ENCODE results near the gene SH3PXD2A.

The SH3PXD2A gene

DNA sequence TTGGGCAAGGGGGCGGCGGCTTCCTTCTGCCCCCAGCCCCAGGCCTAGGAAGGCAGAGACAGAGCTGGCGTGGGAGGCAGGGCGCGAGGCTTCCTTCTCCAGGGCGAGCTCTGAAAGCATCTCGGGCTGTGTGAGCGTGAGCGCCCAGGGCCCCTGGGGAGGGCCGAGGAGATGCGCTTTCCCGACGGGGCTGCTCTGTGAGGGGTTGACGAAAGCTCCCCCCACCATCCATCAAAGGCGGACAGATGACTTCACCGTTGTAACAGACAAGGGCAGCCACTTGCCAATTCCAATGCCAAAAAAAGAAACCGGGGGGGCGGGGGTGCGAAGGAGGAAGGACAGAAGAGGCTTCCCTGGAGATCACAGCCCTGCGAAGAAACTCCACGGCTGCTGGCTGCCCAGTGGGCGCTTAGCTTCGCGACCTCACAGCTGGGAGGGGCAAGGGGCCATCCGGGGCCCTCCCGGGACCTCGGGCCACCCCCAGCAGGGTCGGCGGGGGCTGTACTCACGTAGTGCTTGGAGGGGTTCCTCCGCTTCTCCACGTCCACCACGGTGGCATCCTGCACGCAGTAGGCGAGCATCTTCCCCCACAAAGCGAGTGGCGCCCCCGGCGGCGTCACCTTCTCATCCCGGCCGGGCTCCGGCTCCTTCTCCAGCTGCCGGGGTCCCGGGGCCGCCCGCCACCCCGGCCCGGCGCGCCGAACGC is 537 bp downstream of the SH3PXD2A start:
- Histone ChIP-seq H2AFZ (ENCODE audit: low read depth) (no peak overlapping the region), H3K27me3 (ENCODE audit: insufficient read depth, low read depth) (peaks cover 3% of the 10 kb centered on the region), H4K20me1 (ENCODE audit: insufficient read depth) (no peaks in the 10 kb centered on the region), H3K27ac (no peak overlapping the region), H3K4me3 (IDR thresholded peaks at IDR 0.05; ENCODE audit: insufficient read depth, low read depth, low read length) (no peak overlapping the region), H3K36me3 (ENCODE audit: insufficient read depth) (no peaks in the 10 kb centered on the region), H3K4me1 (ENCODE audit: low read depth, poor library complexity, severe bottlenecking) (no peaks in the 10 kb centered on the region), H3K4me2 (no peak overlapping the region), H3K9ac (no peak overlapping the region), H3K79me2 (ENCODE audit: insufficient read depth, low read depth) (no peaks in the 10 kb centered on the region)
- TF ChIP-seq, protein P1, sequence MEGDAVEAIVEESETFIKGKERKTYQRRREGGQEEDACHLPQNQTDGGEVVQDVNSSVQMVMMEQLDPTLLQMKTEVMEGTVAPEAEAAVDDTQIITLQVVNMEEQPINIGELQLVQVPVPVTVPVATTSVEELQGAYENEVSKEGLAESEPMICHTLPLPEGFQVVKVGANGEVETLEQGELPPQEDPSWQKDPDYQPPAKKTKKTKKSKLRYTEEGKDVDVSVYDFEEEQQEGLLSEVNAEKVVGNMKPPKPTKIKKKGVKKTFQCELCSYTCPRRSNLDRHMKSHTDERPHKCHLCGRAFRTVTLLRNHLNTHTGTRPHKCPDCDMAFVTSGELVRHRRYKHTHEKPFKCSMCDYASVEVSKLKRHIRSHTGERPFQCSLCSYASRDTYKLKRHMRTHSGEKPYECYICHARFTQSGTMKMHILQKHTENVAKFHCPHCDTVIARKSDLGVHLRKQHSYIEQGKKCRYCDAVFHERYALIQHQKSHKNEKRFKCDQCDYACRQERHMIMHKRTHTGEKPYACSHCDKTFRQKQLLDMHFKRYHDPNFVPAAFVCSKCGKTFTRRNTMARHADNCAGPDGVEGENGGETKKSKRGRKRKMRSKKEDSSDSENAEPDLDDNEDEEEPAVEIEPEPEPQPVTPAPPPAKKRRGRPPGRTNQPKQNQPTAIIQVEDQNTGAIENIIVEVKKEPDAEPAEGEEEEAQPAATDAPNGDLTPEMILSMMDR (conservative IDR thresholded peaks at IDR 0.05; ENCODE audit: low read depth, low read length), result no peak

DNA sequence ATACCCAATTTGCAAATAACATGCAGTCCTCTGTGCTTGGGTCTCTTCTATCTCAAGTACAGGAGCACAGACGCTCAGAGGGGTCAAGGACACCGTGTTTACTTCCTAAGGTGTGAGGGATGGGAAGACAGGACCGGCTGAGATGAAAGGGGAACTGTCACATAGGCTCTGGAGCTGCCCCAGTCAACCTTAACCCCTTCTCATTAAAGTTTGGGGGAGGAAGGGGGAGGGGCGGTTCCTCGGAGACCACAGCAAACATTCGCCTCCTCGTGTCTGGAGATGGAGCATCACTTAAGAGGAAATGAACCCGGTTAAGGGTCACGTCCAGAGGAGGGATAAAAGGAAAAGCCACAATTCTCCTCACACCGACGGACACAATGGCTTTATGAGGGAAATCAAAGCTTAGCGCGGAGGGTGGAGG is 1.1 kb downstream of the SH3PXD2A start:
- H3K9ac ChIP-seq, result no peak overlapping the region
- H3K4me1 ChIP-seq (ENCODE audit: low read depth, poor library complexity, severe bottlenecking), result no peaks in the 10 kb centered on the region
- no peaks in the 10 kb centered on the region for H3K79me2 ChIP-seq (ENCODE audit: insufficient read depth, low read depth)
- H3K27me3 ChIP-seq (ENCODE audit: insufficient read depth, low read depth), result peaks cover 3% of the 10 kb centered on the region
- H3K36me3 ChIP-seq (ENCODE audit: insufficient read depth), result no peaks in the 10 kb centered on the region
- no peak overlapping the region for H3K4me2 ChIP-seq
- no peak overlapping the region for H3K4me3 ChIP-seq (IDR thresholded peaks at IDR 0.05; ENCODE audit: insufficient read depth, low read depth, low read length)
- TF ChIP-seq, protein P1 (conservative IDR thresholded peaks at IDR 0.05; ENCODE audit: low read depth, low read length), result no peak
- no peak overlapping the region for H2AFZ ChIP-seq (ENCODE audit: low read depth)
- no peaks in the 10 kb centered on the region for H4K20me1 ChIP-seq (ENCODE audit: insufficient read depth)
- H3K27ac ChIP-seq, result no peak overlapping the region

DNA sequence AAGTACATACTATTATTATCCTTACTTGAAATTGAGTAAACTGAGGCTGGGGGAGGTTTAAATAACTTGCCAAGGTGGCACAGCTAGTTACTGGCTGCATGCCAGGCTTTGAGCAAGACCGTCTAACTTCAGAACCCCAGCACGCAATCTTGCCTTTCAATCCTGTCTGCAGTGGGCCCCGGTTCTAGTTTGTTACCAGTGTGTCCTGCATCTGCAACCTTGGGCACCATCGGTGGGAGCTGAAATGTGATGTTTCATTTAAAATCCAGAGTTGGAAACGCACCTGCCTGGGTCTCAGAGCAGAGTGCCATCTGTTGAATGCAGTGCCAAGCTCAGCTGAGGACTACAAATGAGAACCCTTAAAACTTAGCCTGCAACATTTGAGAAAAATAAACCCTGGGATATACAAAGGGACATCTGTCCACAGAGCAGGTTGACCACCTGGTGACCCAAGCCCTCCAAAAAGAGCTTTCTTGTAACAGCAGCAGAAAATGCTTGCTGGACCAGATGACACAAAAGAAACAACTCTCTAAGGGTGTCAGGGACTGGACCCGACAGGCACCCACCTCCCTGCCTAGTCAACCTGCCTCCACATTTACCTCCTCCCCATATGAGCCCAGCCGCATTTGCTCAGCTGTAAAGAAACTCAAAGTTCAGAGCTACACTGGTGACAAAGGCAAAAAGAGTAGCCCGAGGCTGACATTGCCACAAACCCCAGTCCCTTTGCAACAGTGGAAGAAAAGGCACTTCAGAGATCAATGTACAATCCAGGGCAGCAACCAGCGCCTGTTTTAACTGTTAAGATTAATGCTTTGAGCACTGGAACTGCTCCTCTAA is 1.7 kb downstream of the SH3PXD2A start:
- H3K4me2 ChIP-seq, result no peak overlapping the region
- no peaks in the 10 kb centered on the region for H3K4me1 ChIP-seq (ENCODE audit: low read depth, poor library complexity, severe bottlenecking)
- peaks cover 3% of the 10 kb centered on the region for H3K27me3 ChIP-seq (ENCODE audit: insufficient read depth, low read depth)
- H3K79me2 ChIP-seq (ENCODE audit: insufficient read depth, low read depth), result no peaks in the 10 kb centered on the region
- no peak overlapping the region for H3K9ac ChIP-seq
- no peak overlapping the region for H3K4me3 ChIP-seq (IDR thresholded peaks at IDR 0.05; ENCODE audit: insufficient read depth, low read depth, low read length)
- no peak overlapping the region for H2AFZ ChIP-seq (ENCODE audit: low read depth)
- TF ChIP-seq, protein P1 (conservative IDR thresholded peaks at IDR 0.05; ENCODE audit: low read depth, low read length), result no peak
- H3K36me3 ChIP-seq (ENCODE audit: insufficient read depth), result no peaks in the 10 kb centered on the region
- H3K27ac ChIP-seq, result no peak overlapping the region
- no peaks in the 10 kb centered on the region for H4K20me1 ChIP-seq (ENCODE audit: insufficient read depth)

DNA sequence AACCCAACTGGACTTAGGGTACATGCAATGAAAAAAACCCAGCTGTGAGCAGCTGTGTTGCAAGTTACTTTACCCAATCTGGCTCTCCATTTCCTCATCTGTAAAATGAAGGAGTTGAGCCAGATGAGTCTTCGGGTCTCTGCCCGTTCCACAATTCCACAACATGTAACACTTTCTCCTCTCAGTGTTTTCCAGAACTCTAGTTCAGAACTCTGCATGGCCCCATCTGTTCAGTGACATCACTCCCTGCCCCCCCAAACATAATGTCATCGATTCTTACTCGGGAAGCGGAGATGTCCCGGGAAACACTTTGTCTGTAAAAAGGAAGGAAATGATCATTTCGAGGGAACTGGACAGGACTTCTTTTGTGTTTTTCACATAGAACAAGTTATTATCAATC is 2.5 kb downstream of the SH3PXD2A start:
- no peaks in the 10 kb centered on the region for H3K79me2 ChIP-seq (ENCODE audit: insufficient read depth, low read depth)
- H3K4me3 ChIP-seq (IDR thresholded peaks at IDR 0.05; ENCODE audit: insufficient read depth, low read depth, low read length), result no peak overlapping the region
- H4K20me1 ChIP-seq (ENCODE audit: insufficient read depth), result no peaks in the 10 kb centered on the region
- H3K27ac ChIP-seq, result no peak overlapping the region
- H3K9ac ChIP-seq, result no peak overlapping the region
- no peak overlapping the region for H2AFZ ChIP-seq (ENCODE audit: low read depth)
- peaks cover 3% of the 10 kb centered on the region for H3K27me3 ChIP-seq (ENCODE audit: insufficient read depth, low read depth)
- no peaks in the 10 kb centered on the region for H3K4me1 ChIP-seq (ENCODE audit: low read depth, poor library complexity, severe bottlenecking)
- no peaks in the 10 kb centered on the region for H3K36me3 ChIP-seq (ENCODE audit: insufficient read depth)
- H3K4me2 ChIP-seq, result no peak overlapping the region
- TF ChIP-seq, protein P1 (conservative IDR thresholded peaks at IDR 0.05; ENCODE audit: low read depth, low read length), result no peak

Measured in KMS-11 (cell line).